ENCODE data around the gene CEP104. TPM values are rescaled to one million over a fixed set of nuclear protein-coding genes. Genes with fewer than 3 reads are reported as not detected.

The CEP104 gene
- total and polyA plus RNA-seq, 9 of the 15 experiments (the other 6 are each of a cell fraction or from before 2014, with no cell fraction given), result 11.2 to 63.4 (median 42.6) TPM

DNA sequence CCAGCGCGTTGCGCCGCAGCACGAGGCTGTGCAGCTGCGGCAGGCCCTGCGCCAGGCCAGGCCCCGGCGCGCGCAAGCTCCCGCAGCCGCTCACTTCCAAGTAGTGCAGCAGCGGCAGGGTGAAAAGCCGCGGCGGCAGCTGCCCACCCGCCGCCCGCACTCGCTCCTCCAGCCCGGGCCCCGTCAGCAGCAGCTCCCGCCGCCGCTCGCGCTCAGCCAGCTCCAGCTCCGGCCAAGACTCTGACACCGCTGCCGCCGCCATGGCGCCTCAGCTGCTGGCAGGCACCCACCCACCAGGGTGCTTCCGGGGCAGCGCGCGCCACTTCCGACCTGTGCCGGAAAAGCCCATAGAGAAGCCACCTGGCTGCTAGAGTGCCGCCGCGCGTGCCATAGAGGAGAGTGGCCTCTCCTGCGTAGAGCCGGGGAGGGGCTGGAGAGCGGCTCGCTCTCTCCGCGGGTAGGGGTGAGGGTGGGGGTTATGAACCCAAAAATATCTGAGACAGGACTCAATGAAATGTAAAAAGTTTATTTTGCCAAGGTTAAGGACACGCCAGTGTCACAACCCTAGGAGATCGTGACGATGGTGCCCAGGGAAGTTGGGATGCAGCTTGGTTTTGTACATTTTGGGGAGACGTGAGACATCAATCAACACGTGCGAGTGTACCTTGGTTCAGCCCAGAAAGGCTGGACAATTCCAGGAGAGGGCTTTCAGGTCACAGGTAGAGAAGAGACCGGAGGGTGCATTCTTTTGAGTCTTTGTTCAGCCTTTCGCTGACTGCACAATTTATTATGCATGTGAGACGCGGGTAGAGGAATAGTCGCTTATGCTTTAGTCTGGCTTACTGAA, 60.6 kb downstream of the CEP104 start, which contains the start of gene LRRC47:
TSS of gene LRRC47 (minus strand) at position 284 of the 847 bp plus-strand sequence. CDS start at position 262, 22 bp downstream.
- Histone ChIP-seq H3K27ac (ENCODE audit: extremely low read depth, low read depth, low read length) (peak within 1 kb of the TSS; percentile 61), H3K9me3 (replicated peaks; ENCODE audit: control insufficient read depth, insufficient read depth, low read depth, low read length) (no peaks in the 10 kb centered on the region), H3K27me3 (ENCODE audit: control insufficient read depth in 2 of 2, insufficient read depth in 2 of 2, low read length in 2 of 2) (no peaks in the 10 kb centered on the region), H3K9ac (ENCODE audit: insufficient read depth in 1 of 2, low read depth in 2 of 2, low read length in 2 of 2) (peak within 1 kb of the TSS; percentile 74 to 98), H3K79me2 (ENCODE audit: control insufficient read depth, insufficient read depth, low read length) (peaks cover 47% of the 10 kb centered on the region), H3K36me3 (ENCODE audit: control insufficient read depth, insufficient read depth, low read length) (peaks cover 12% of the 10 kb centered on the region; the same call in 2 of the 3 replicates), H3K4me3 (peak within 1 kb of the TSS; percentile 82), H3K9me1 (ENCODE audit: control insufficient read depth, insufficient read depth, low read length) (peaks cover 5% of the 10 kb centered on the region), H4K20me1 (replicated peaks; ENCODE audit: control insufficient read depth, insufficient read depth, low read length) (peaks cover 11% of the 10 kb centered on the region; the same call in 1 of the 2 replicates), H3K4me1 (replicated peaks in 1 of 2; ENCODE audit: control insufficient read depth in 2 of 2, insufficient read depth in 2 of 2, low read length in 2 of 2) (peaks cover 25 to 39% of the 10 kb centered on the region in 2 experiments), H3K4me2 (ENCODE audit: insufficient read depth, low read length) (peak within 1 kb of the TSS; percentile 89), H2AFZ (ENCODE audit: low read depth, low read length) (peak within 1 kb of the TSS; percentile 88)
- intact Hi-C loops (cut with micrococcal nuclease) (loop anchor here (1.0 kb wide), 1 partner anchor 104 kb away; the partner anchor contains the start of gene C1orf174), in situ Hi-C loops (cut with MboI) (no loop called here)
- DNase-seq (ENCODE audit: extremely low read depth in 1 of 4, low spot score in 3 of 4), result peak; percentile 95 to 98 (median 97)
- peak; percentile 98 for ATAC-seq
- peak; percentile 88 for FAIRE-seq
- BruUV-seq (replicated peaks), result TSS peak; percentile 81
- POLR2A ChIA-PET, result interaction anchor here (0.5 to 4.6 kb wide), 16 partner anchors 9 to 1704 kb away, joined by 3 to 41 read pairs (median 4); partner anchors contain the start of gene C1orf174
- 1% methylated on average over 56 of the region's 60 CpGs for WGBS (ENCODE audit: insufficient coverage, low coverage, missing lambda C conversion rate)
- CTCF ChIA-PET (ENCODE audit: low intra/inter-chr PET ratio), result interaction anchor here (0.7 kb wide), 1 partner anchor 313 kb away, joined by 4 read pairs; no protein-coding TSS in a partner anchor
- TF ChIP-seq HOXB6 (CRISPR knock-in tag; IDR thresholded peaks at IDR 0.05; ENCODE audit: borderline replicate concordance), result no peak
- peak; percentile 54 for TF ChIP-seq FOXP1 (CRISPR knock-in tag; IDR thresholded peaks at IDR 0.05)
- peak; percentile 60 for TF ChIP-seq MGA (IDR thresholded peaks at IDR 0.05)
- TF ChIP-seq THRAP3 (IDR thresholded peaks at IDR 0.05; ENCODE audit: borderline replicate concordance), result no peak
- TF ChIP-seq POLR2G (IDR thresholded peaks at IDR 0.05; ENCODE audit: low read depth, low read length), result peak; percentile 94
- peak in 1 of 2 experiments; percentile 81; a peak in 2 of 4 replicates for TF ChIP-seq SRF (CRISPR knock-in tag; IDR thresholded peaks at IDR 0.05)
- TF ChIP-seq ILF3 (IDR thresholded peaks at IDR 0.05; ENCODE audit: borderline replicate concordance), result no peak; the same call in 1 of the 2 replicates
